T47D (cell line): ENCODE data around the gene GRAP2.

Source experiments
- DNase-seq, 2 experiments: peaks; one replicate each; pipeline versions ENCODE4 v3.0.0 to v3.0.0-alpha.2; 2011 to 2012; ENCODE audit warnings: low read depth in 1 of 2, low spot score in 1 of 2
- JUND ChIP-seq: IDR thresholded peaks from 2 replicates; pipeline ENCODE4 v1.6.1; 2012; ENCODE audit warnings: low read depth
- in situ Hi-C: cut with HindIII; loops from 2 replicates; pipeline ENCODE4 v1.10.0; 2016; ENCODE audit warnings: low sequenced_read_pairs, low pct_unique_long_range_greater_than_20kb

The GRAP2 gene

DNA sequence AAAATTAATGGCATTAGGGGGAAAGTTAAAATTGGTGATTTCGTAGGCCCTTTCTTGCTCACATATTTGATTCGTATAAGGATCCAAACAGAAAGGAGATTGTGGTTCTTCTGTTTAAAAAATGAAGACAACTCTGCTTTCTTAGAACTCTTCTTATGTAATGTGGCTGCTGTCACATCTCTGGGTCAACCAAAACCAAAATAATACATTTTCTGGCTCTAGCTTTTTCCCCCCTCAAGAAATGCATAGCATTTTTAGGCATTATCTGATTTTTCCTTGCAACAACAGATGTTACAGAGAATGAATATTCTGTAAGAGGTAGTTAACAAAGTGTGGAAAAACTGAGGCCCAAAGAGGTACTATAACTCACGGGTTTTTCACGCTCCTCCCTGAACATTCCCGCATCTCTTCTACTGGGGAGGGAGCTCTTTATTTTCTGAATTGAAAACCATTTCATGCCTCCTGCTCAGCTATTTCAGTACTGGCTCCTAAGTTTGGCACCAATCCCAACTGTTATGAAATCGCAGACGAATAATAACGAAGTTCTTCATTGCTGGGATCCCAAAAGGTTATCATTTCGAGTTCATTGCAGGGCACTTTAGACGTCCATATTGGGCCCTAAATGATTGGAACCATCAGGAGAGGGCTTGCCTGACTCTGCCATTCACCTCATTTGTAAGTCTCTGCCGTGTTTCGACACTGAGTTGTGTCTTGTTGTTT lies 17.1 kb downstream of the GRAP2 start:
- in situ Hi-C loops: no loop called here
- no peak for DNase-seq
- TF ChIP-seq JUND: no peak

DNA sequence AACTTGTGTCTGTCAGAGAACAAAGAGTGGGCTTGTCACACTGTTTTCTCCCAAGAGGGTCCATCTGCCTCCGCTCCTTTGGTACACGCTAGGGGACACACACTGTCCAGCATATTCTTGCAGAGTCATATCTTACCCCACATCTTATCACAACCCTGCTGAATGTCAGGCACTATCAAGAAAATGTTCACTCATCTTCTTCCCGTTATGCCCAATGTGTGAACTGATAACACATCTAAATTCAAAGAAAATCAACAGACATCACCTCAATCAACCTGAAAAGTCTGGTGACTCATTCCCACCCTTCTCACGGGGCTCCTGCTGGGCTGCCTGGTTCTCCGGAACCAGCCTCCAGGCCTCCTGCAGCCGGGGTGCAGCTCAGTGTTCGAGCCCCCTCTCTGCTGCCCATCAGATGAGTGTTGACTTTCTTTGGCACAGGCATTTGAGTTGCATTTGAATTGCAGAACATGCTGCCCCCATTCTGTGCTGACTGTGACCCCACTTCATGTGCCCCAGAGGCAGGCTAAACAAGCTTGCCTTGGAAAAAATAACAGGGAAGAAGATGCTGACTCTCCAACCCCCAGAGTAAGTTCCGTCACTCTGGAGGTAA lies 19.4 kb downstream of the GRAP2 start:
- no peak for DNase-seq
- TF ChIP-seq JUND: no peak
- in situ Hi-C loops: no loop called here

DNA sequence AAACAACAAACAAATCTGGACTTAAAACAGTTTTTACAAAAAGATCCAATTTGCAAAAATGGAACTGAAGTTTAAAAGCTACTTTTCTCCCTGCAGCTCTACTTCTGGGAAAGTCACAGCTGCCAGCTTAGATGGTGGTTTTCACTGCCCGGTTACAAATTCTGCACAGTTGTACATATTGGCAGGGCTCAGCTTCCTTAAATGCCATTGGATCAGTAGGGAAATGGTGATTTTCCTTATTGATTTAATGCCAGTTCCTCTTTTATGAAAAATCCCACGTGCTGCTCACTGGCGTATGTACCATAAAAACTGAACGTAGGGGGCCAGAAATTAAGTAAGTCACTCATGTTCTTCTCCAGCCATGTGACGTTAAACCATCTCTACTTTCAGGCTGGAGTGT lies 22.8 kb downstream of the GRAP2 start:
- TF ChIP-seq JUND: no peak
- in situ Hi-C loops: no loop called here
- no peak for DNase-seq

DNA sequence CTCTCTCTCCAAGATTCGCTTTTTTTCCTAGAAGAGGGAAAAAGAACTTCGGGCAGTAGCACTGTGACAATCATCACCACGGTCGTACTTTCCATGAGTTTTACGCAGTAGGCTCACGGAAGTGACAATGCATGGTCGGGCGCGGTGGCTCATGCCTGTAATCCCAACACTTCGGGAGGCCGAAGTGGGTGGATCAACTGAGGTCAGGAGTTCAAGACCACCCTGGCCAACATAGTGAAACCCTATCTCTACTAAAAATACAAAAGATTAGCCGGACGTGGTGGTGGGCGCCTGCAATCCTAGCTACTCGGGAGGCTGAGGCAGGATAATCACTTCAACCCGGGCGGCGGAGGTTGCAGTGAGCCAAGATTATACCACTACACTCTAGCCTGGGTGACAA lies 23.4 kb downstream of the GRAP2 start:
- no peak for DNase-seq
- in situ Hi-C loops: no loop called here
- TF ChIP-seq JUND: no peak

DNA sequence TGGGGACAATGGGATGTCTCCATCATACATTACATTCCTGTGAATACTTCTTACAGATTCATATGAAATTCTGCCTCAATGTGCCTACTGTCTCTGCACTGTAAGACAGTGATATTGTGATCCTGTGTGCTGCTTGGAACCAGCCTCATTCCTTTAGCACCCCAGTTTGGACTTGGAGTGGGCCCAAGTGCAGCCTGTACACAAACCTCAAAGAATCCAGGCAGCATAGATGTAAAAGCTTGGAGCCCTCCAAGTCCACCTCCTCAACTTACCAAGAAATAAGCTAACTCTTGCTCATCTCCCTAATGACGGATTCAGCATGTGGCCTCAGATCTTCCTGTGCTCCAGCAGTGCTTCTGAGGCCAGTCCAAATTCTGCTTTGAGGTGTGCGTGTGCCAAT lies 24.4 kb downstream of the GRAP2 start:
- in situ Hi-C loops: no loop called here
- no peak for DNase-seq
- no peak for TF ChIP-seq JUND

DNA sequence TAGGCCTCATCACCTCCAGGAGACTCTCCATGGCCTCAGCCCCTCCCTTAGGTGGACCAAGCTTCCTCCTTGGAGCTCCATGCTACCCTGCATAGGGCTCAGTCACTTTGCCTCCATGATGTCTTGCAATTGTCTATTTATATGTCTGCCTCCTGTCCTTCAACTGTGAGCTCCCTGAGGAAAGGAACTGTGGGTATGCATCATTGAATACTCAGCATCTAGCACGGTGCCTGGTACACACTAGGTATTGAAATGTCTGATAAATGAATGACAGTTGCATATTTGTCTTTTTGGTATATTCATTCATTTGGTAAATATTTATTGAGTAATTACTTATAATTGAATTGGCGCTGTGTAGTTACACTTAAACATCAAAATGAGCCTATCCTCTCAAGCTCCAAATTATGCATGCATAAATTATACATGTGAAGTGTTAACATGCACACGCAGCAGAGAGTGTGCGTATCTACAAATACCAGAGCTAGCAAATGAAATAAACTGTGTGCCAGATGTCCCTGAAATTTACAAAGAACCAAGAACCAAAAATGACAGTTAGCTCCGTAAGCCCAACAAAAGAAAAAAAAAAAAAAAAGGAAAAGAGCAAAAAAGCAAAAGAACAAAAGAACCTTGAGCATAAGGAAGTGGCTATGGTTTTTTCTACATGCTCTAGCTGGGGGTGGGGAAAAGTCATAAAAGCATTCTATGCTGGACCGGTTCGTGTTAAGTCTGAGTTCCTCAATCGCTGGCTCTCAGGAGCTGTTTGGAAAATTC lies 25.2 kb downstream of the GRAP2 start:
- DNase-seq: no peak
- TF ChIP-seq JUND: no peak
- in situ Hi-C loops: no loop called here

DNA sequence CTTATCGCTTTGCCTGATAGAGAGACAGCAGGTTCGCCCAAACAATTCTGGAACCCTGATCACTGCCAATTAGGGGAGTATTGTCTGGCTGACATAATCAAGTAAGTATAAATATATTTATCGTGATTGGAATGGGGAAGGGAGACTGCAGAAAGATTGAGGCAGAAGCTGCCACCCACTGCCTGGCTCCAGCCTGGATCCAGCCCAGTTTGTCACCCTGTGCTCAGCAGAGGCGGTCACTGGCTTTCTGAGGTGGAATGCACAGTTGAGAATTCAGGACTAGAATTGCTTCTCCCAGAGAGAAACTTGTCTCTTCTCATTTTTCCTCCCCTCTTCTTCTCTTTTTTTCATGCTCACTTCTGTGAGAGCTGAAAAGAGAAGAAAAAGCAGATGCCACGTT lies 25.9 kb downstream of the GRAP2 start:
- DNase-seq: no peak
- in situ Hi-C loops: no loop called here
- no peak for TF ChIP-seq JUND

DNA sequence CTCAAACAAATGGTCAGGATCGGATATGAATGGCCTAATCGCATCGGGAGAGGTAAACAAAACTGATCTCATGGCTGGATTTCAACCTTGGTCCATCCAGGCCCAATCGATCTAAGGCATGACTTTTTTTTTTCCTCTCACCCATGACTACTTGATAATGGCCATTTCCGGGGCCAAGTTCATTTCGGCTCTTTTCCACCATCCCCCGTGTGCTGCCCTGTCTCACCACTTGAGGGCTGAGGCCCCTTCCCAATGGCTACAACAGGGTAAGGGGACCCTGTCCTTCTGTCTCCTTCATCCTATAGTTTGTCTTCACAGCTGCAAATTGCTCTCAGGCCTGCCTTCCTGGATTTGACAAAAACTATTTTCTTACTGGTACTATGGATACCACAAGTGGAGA lies 26.7 kb downstream of the GRAP2 start:
- TF ChIP-seq JUND: no peak
- in situ Hi-C loops: no loop called here

DNA sequence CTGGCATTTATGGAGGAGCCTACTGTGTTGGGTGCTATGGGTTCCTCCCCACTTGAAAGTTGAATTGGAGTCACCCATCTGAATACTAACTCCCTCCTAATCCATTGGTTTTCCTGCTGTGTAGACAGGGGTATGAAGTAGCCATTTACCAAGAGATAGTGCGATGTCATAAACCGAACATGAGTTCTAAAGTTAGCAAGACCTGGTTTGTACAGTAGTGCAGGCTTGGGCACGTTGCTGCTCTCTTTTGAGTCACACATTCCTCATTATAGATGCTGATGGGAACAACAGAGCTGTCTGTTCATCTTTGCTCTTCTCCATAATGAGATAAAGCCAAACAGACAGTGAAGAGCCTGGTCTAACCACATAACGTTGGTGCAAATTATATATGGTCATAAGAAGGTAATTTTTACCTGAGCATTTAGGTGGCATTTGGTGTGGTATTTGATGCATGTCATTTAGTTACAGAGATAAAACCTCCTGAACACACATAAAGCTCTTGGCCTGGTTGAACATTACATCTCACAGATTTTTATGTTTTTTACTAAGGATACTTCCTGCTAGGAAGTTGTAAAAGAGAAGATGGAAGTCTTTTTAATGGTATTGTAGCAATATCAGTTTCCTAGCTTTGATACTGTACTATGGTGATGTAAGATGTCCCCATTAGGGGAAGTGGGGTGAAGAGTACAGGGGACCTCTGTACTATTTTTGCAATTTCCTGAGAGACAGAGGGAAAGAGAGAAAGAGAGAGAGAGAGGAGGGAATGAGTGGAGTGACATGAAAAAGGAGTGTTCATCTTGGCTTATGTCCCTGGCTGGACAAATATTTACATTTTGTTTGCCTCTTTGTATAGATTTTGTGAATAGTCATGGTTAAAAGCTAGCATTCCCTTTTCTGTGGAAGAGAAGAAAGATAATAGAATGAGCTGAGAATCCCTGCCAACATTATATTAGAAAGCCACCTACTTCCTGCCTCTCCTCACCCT lies 27.9 kb downstream of the GRAP2 start:
- no peak for TF ChIP-seq JUND
- in situ Hi-C loops: no loop called here
- DNase-seq: no peak

More for the DNA sequence above, 26.7 kb downstream of the GRAP2 start:
- no peak for DNase-seq

DNA sequence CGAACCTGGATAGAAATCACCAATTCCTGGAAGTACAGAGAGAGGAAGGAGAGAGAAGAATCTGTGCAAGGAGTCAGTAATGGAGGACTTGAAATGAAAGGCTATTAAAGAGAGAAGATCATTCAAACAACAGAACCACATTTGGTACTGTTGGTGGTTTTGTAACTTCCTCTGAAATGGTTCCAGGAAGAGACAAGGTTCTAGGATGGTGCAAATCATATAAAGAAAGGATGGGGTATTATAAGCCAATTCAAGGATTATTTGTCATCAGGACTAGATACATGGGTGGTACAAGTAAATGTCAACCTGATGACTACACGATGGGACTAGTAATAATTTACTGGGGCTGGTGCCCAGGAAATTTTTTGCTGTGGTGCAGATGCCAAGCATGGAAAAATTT lies 30.4 kb downstream of the GRAP2 start:
- TF ChIP-seq JUND: no peak
- DNase-seq: no peak
- in situ Hi-C loops: no loop called here

DNA sequence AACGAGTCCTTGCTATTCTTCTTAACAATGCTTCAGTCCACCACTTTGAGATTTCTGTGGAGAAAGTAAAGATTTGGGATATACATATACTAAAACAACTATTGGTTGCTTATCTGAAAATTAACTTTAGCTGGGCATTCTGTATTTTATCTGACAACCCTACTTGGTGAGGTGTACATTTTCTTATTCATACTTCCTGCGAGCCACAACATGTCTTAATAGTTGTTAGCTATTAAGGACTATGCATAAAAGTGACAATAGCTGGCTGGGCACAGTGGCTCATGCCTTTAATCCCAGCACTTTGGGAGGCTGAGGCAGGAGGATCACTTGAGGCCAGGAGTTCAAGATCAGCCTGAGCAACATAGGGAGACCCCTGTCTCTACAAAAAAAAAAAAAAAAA lies 31.3 kb downstream of the GRAP2 start:
- no peak for DNase-seq
- TF ChIP-seq JUND: no peak
- in situ Hi-C loops: no loop called here
